HG02798 (cell line): ENCODE results near the gene EFNB2.

Source experiments
- ATAC-seq: cut with Tn5 transposase; IDR thresholded peaks from one replicate; pipeline ENCODE4 v1.9.1; 2021; ENCODE audit warnings: mild to moderate bottlenecking; ENCODE audit not compliant: unreplicated experiment, poor library complexity

The EFNB2 gene

GRCh38 chr13:106527826-106528225 is 7.6 kb downstream of the EFNB2 start:
- ATAC-seq: no peak

DNA sequence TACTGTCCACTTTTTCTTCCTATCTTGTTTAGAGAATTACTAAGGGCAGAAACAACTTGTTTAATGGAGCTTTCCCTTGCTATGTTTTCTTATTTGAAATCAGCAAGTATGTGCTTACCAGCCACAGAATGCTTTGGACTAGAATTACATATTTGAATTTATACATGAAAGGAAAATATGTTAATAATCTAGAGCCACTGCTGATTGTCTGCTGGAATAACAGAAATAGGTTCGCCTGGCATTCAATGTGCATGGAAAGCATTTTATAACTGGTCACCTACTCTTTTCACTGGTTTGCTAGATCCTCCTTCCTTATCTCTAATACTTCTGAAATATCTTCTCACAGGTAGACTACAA is 8.0 kb downstream of the EFNB2 start:
- ATAC-seq: no peak

DNA sequence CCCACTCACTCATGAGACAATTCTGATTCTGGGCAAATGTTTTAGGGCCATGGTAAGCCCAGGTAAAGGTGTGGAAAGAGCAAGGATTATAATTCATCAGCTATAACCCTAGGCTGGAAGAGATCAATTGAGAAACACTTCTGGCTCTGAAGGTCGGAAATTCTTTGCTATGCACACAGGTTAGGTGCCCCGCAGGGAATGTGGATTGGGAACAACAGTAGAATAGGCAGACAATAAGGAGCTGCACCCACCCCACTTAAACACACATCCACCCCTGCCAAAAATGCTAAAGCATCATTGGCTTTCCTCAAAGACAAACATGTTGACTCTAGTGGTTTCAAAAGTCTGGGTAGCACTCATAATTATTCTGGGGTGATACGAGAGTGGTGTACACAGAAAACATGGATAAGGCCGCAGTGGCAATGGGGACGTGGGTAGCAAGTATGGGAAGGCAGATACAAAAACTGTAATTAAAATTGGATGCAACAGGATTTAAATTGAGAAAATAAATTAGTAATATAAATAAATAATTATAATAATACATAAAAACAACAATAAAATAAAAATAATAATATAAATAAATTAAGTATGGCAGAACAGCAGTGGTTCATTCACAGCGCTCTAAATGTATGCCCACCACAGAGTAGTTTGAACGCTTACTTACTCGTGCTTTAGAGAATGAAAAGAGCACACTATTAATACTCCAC is 8.6 kb downstream of the EFNB2 start:
- ATAC-seq: no peak

DNA sequence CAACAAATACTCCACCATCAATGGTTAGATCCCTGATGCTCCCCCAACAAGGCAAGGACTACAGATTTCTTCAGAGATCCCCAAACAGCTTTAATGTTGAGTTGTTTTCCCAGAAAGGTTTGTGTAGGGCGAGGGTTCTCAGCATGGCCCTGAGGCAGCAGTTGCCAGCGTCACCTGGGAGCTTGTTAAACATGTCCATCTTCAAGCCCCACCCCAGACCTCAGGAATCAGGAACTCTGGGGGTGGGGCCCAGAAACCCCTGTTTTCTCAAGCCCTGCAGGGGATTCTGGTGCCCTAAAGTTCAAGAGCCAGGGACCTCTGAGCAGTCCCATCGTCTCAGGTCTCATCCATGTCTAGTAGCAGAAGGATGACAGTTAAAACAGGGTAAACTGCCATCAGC is 9.6 kb downstream of the EFNB2 start:
- no peak for ATAC-seq

- ATAC-seq: no peak
Observed at GRCh38 chr13:106524108-106524507, 11.4 kb downstream of the EFNB2 start.

- ATAC-seq: no peak
Observed at GRCh38 chr13:106523576-106523975, 11.9 kb downstream of the EFNB2 start.

DNA sequence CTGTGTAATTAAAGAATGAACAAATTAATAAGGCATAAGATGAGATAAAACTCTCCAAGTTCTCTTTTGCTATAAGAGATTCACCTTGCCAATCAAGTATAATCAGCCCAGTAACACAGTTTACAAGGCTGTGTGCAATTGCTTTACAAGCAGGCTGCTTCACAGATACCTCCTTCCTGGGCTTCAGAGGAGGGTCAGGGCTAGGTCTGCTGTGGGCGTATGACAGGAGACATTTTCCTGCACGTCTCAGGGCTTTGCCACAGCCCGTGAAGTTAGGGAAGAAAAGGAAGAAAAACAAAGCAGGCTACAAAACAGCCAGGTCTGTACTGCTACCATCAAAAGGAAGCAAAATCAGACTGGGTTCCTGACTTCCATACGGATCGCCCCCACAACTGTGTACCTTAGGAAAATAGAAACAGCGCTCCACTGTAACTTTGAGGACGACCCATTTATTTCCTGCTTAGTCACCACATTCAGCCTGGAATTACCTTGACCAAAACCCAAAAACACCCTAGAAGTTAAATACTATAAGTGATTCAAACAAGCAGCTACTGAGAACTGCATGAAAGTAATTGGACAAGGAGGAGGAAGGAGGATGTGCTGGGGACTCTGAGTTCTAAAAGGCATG is 12.4 kb downstream of the EFNB2 start:
- ATAC-seq: no peak

- ATAC-seq: no peak
Observed at GRCh38 chr13:106522112-106522705, 13.3 kb downstream of the EFNB2 start.

- no peak for ATAC-seq
Observed at GRCh38 chr13:106521095-106521799, 14.2 kb downstream of the EFNB2 start.

DNA sequence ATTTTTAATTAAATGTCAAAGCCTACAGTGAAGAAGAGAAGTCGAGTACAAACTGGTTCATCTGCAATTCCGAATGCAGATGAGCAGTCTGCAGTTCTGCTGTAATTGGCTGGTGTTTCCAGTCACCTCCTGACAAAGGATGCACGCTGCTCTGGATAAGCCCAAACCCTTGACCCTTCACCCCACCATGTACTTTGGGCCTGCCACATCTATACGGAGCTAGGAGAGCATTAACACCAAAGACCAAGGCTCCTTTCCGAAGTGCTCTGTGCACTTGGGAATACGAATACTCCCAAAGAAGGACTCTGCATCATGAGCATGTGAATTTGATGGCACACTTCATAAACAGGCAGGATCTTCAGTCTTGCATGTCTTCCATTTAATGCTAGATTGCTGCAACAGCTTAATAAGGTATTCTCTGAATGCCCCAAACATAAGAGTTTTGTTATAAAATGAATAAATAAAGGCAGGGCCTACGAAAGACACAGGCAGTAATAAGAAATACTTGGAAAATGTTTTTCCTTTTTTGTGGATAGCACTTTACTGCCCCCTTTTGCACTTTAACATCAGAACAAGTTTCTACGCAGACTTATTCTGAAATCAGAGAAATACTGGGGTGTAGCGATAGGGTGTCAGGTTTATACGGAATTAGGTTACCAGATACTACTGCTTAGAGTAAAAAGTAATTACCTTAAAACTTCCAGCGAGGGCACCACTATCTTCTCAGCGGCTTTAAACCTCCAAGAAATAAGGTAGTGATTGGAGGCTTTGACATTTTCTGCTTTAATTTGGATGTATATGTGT is 15.0 kb downstream of the EFNB2 start:
- ATAC-seq: no peak

GRCh38 chr13:106518512-106518911 is 16.9 kb downstream of the EFNB2 start:
- no peak for ATAC-seq

GRCh38 chr13:106517109-106517847 is 18.2 kb downstream of the EFNB2 start:
- ATAC-seq: no peak

DNA sequence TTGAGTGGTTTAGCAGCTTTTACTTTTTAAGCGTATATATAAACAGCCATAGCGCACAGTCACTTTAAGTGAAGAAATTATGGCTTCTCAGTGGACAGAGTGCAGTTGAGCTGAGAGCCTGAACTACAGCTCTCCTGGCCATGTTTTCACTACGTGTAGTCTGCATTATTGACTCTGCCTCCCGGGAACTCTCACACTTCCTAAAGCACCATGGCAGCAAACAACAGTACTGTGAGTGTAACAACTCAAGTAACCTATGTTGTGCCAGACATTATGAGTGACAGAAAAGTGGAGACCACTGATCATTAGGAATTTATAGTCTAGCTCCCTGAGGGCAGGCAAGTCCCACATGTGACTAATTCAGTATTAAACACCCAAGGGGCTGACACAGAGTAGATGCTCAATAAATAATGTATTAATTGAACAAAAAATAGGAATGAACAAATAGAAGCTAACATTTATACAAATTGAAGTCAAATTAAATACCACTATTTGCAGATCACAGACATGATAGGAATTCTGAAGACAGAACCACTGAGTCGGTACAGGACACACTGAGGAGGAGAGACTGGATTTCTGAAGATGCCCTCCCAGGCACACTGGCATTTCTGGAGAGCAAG is 19.7 kb downstream of the EFNB2 start:
- no peak for ATAC-seq

DNA sequence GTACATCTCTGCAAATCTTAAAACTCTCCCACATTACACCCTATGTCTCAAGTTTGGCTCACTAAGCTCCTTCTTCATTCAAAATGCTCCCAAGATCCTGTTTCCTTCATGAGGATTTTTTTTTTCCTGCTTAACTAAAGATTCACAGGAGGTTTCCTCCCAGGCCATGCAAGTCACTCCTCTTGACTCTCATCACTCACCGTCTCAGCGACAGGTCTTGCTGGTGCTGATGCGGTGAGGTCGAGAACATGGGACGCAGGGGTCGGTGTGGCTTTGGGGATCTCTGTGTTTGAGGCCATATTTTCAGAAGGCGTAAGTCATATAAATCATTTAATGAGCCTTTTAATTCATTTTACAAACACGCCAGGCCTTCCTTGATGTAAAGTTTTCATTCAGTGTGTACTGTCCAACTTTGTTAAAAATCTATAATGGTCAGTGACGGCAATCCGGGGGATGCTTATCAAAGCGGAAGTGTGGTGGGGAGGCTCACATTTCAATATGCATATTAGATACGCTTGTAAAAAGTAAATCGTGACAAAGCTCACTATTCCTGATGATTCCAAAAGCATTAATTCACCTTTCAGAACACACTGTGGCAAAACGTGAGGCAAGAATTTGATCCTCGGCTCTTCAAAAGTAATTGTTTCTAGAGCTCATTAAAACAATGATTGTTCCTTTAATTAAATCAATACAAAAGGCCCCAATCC is 20.4 kb downstream of the EFNB2 start:
- no peak for ATAC-seq

- no peak for ATAC-seq
Observed at GRCh38 chr13:106513025-106513983, 22.2 kb downstream of the EFNB2 start.

- peak; percentile 71 for ATAC-seq
Observed at GRCh38 chr13:106507560-106508274, 27.7 kb downstream of the EFNB2 start.

- ATAC-seq: no peak
Observed at GRCh38 chr13:106506286-106506685, 29.2 kb downstream of the EFNB2 start.
